SK-N-SH (cell line): ENCODE measurements around the gene HLA-DPB1. TPM values are rescaled to one million over a fixed set of nuclear protein-coding genes. Genes with fewer than 3 reads are reported as not detected.

Experiments used
- CTCF ChIA-PET: fragments of 300-600, 350-600 bp; formaldehyde crosslinking; extraction: SDS; loops from one replicate; lab custom pipeline; 2021; lab: Yijun Ruan, JAX
- POLR2A ChIA-PET: fragments of 350-600 bp; sonication (Branson Sonifier 250); formaldehyde crosslinking; extraction: SDS; loops from one replicate; lab custom pipeline; 2020; ENCODE audit warnings: antibody characterized with exemption, inconsistent platforms; lab: Yijun Ruan, JAX
- DNase-seq: peaks from one replicate; pipeline ENCODE4 v3.0.0; 2012
- H2AFZ ChIP-seq: fragments of 200-600 bp; sonication (generic); 2 replicates; pipeline ENCODE4 v1.8.1; 2016; ENCODE audit warnings: antibody characterized with exemption, mild to moderate bottlenecking, low read depth
- H3F3A ChIP-seq: fragments of 200-600 bp; sonication (generic); replicated peaks from 2 replicates; pipeline ENCODE3; 2016; ENCODE audit warnings: antibody characterized with exemption, mild to moderate bottlenecking; ENCODE audit not compliant: insufficient read depth
- H3K27ac ChIP-seq, 2 experiments: fragments of 200-500 bp in 1 of 2; fragments of 200-600 bp in 1 of 2; sonication (Bioruptor generic) in 1 of 2; sonication (generic), shearing (Covaris generic) in 1 of 2; 2 replicates each; pipeline versions ENCODE4 v1.5.1 to v1.6.1; 2014 to 2016; ENCODE audit warnings: low read depth in 2 of 2, inconsistent platforms in 1 of 2, low read length in 1 of 2, mild to moderate bottlenecking in 1 of 2, mixed read lengths in 1 of 2
- H3K27me3 ChIP-seq: fragments of 200-600 bp; sonication (generic), shearing (Covaris generic); 2 replicates; pipeline ENCODE4 v1.6.1; 2016; ENCODE audit warnings: mixed run types; ENCODE audit not compliant: insufficient read depth
- H3K36me3 ChIP-seq, 2 experiments: fragments of 200-500 bp in 1 of 2; fragments of 200-600 bp in 1 of 2; sonication (Bioruptor generic) in 1 of 2; sonication (generic) in 1 of 2; replicated peaks in 1 of 2; 2 replicates each; pipeline versions ENCODE3 to v1.5.1; 2014 to 2016; ENCODE audit warnings: low read length in 1 of 2, mild to moderate bottlenecking in 1 of 2; ENCODE audit not compliant: insufficient read depth in 2 of 2, control insufficient read depth in 1 of 2
- H3K4me1 ChIP-seq, 2 experiments: fragments of 200-500 bp in 1 of 2; fragments of 200-600 bp in 1 of 2; sonication (Bioruptor generic) in 1 of 2; sonication (generic), shearing (Covaris generic) in 1 of 2; 2 replicates each; pipeline versions ENCODE4 v1.5.1 to v1.6.1; 2014 to 2016; ENCODE audit warnings: low read depth in 1 of 2, low read length in 1 of 2, mixed run types in 1 of 2; ENCODE audit not compliant: insufficient read depth in 2 of 2, control insufficient read depth in 1 of 2
- H3K4me2 ChIP-seq: fragments of 200-600 bp; sonication (generic), shearing (Covaris generic); 2 replicates; pipeline ENCODE4 v1.6.1; 2017; ENCODE audit warnings: mixed run types
- H3K4me3 ChIP-seq, 2 experiments: fragments of 200-500 bp in 1 of 2; fragments of 200-600 bp in 1 of 2; sonication (Bioruptor generic) in 1 of 2; sonication (generic), shearing (Covaris generic) in 1 of 2; 2 replicates each; pipeline versions ENCODE4 v1.5.1 to v1.8.1; 2014 to 2016; ENCODE audit warnings: low read depth in 2 of 2, inconsistent platforms in 1 of 2, low read length in 1 of 2, mild to moderate bottlenecking in 1 of 2, mixed read lengths in 1 of 2, moderate library complexity in 1 of 2
- H3K79me2 ChIP-seq: fragments of 200-600 bp; sonication (generic); 2 replicates; pipeline ENCODE4 v1.8.1; 2017; ENCODE audit warnings: mild to moderate bottlenecking; ENCODE audit not compliant: insufficient read depth
- H3K9ac ChIP-seq: fragments of 200-600 bp; sonication (generic); 2 replicates; pipeline ENCODE4 v1.6.1; 2017; ENCODE audit warnings: mixed run types
- H3K9me2 ChIP-seq: fragments of 200-600 bp; sonication (generic); 2 replicates; pipeline ENCODE4 v1.6.1; 2017; ENCODE audit warnings: mixed run types
- H3K9me3 ChIP-seq: fragments of 200-600 bp; sonication (generic); 2 replicates; pipeline ENCODE4 v1.6.1; 2017; ENCODE audit warnings: mixed run types, mild to moderate bottlenecking, moderate library complexity
- H4K20me1 ChIP-seq: fragments of 200-600 bp; sonication (generic); 2 replicates; pipeline ENCODE4 v1.6.1; 2017; ENCODE audit warnings: mild to moderate bottlenecking, mixed run types; ENCODE audit not compliant: insufficient read depth
- CHD2 ChIP-seq: fragments of 150-350 bp; IDR thresholded peaks from 2 replicates; pipeline ENCODE4 v1.6.1; 2018; ENCODE audit warnings: low read length; ENCODE audit not compliant: partially characterized antibody
- EP300 ChIP-seq, 2 experiments: IDR thresholded peaks; 2 replicates each; pipeline versions ENCODE4 v1.4.0 to v1.6.1; 2012; ENCODE audit warnings: borderline replicate concordance in 1 of 2, low read depth in 1 of 2, low read length in 1 of 2
- EZH2phosphoT487 ChIP-seq: fragments of 200-600 bp; sonication (generic); IDR thresholded peaks from 2 replicates; pipeline ENCODE4 v1.6.1; 2017; ENCODE audit warnings: low read depth, mixed run types, mild to moderate bottlenecking, antibody characterized with exemption, moderate library complexity, borderline replicate concordance
- FOXM1 ChIP-seq: IDR thresholded peaks from 2 replicates; pipeline ENCODE4 v1.4.0; 2012; ENCODE audit warnings: low read depth, mild to moderate bottlenecking
- GATA2 ChIP-seq: sonication (generic); formaldehyde crosslinking; IDR thresholded peaks from 2 replicates; pipeline ENCODE4 v1.5.0; 2020; ENCODE audit warnings: mild to moderate bottlenecking, missing genetic modification reagents
- JUND ChIP-seq: IDR thresholded peaks from 2 replicates; pipeline ENCODE4 v1.4.0; 2012
- MEF2A ChIP-seq: IDR thresholded peaks from 2 replicates; pipeline ENCODE4 v1.4.0; 2012; ENCODE audit warnings: low read depth, borderline replicate concordance
- MXI1 ChIP-seq: IDR thresholded peaks from 2 replicates; pipeline ENCODE4 v1.6.1; 2012; ENCODE audit warnings: mild to moderate bottlenecking, low read depth, low read length, improper control_type of control experiment
- NFIC ChIP-seq: IDR thresholded peaks from 2 replicates; pipeline ENCODE4 v1.4.0; 2012; ENCODE audit warnings: borderline replicate concordance
- RCOR1 ChIP-seq: fragments of 150-350 bp; IDR thresholded peaks from 2 replicates; pipeline ENCODE4 v1.6.1; 2017; ENCODE audit warnings: antibody characterized with exemption, low read length
- RXRA ChIP-seq: IDR thresholded peaks from 2 replicates; pipeline ENCODE4 v1.4.0; 2012; ENCODE audit warnings: low read depth, mild to moderate bottlenecking, borderline replicate concordance
- SIN3A ChIP-seq: IDR thresholded peaks from 2 replicates; pipeline ENCODE4 v1.6.1; 2012; ENCODE audit warnings: low read depth, mild to moderate bottlenecking, low read length, moderate library complexity, borderline replicate concordance
- TCF12 ChIP-seq: IDR thresholded peaks from 2 replicates; pipeline ENCODE4 v1.4.0; 2012
- TEAD4 ChIP-seq: IDR thresholded peaks from 2 replicates; pipeline ENCODE4 v1.4.0; 2012; ENCODE audit warnings: mild to moderate bottlenecking, borderline replicate concordance; ENCODE audit not compliant: insufficient read depth
- WGBS: methylation state at CpG from one replicate; pipeline ENCODE4 v1.1.6; 2017; ENCODE audit warnings: low lambda C conversion rate; 5-methylcytosine and 5-hydroxymethylcytosine counted together
- polyA plus RNA-seq, 3 experiments: library from polyadenylated mRNA; depleted of rRNA; stranded (reverse); fragments of >200 nt; gene quantifications; 2 replicates each; pipeline ENCODE4 v1.2.3, GENCODE V29; 2012
- TF ChIP-seq, protein P1 (sequence below): IDR thresholded peaks from 2 replicates; pipeline ENCODE4 v1.4.0; 2012; ENCODE audit warnings: low read depth
- TF ChIP-seq, protein P2 (sequence below): IDR thresholded peaks from 2 replicates; pipeline ENCODE4 v1.4.0; 2012; ENCODE audit warnings: low read depth, borderline replicate concordance

Gene HLA-DPB1
- polyA plus RNA-seq, 1 of the 3 experiments (the other 2 are of a cell fraction) = 2.0 TPM

DNA sequence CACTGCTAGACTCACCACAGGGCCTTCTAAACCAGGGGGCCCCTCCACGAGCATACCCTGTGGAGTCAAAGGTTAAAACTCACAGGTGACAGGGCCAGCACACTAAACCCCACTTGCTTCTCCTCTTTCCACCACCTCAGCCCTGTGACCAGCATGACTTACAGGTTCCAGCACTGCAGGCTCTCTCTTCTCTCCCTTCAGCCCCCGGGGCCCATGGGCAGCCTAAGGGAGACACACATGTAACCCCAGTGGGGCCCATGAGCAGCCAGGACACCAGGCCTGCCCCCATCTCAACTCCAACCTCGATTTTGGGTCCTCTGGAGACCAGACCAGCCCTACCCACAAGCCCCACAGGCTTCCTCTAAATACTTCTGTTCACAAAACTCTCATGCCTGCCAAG lies 28.0 kb downstream of the HLA-DPB1 start:
- Histone ChIP-seq H3K27ac (no peak overlapping the region), H2AFZ (no peak overlapping the region), H3K4me1 (no peaks in the 10 kb centered on the region), H3K9ac (no peak overlapping the region), H3K4me2 (no peak overlapping the region), H3K9me2 (no peaks in the 10 kb centered on the region)
- DNase-seq = no peak
- no peak for TF ChIP-seq JUND
- no peak for TF ChIP-seq EZH2phosphoT487
- TF ChIP-seq RXRA = no peak
- no peak for TF ChIP-seq RCOR1
- TF ChIP-seq FOXM1 = no peak
- TF ChIP-seq GATA2 (CRISPR knock-in tag) = no peak
- TF ChIP-seq, protein P1, sequence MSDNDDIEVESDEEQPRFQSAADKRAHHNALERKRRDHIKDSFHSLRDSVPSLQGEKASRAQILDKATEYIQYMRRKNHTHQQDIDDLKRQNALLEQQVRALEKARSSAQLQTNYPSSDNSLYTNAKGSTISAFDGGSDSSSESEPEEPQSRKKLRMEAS = no peak
- TF ChIP-seq, protein P2, sequence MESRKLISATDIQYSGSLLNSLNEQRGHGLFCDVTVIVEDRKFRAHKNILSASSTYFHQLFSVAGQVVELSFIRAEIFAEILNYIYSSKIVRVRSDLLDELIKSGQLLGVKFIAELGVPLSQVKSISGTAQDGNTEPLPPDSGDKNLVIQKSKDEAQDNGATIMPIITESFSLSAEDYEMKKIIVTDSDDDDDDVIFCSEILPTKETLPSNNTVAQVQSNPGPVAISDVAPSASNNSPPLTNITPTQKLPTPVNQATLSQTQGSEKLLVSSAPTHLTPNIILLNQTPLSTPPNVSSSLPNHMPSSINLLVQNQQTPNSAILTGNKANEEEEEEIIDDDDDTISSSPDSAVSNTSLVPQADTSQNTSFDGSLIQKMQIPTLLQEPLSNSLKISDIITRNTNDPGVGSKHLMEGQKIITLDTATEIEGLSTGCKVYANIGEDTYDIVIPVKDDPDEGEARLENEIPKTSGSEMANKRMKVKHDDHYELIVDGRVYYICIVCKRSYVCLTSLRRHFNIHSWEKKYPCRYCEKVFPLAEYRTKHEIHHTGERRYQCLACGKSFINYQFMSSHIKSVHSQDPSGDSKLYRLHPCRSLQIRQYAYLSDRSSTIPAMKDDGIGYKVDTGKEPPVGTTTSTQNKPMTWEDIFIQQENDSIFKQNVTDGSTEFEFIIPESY = no peak
- TF ChIP-seq MEF2A = no peak
- no peak for TF ChIP-seq EP300 (IDR thresholded peaks at IDR 0.05; ENCODE audit: borderline replicate concordance in 1 of 2, low read depth in 1 of 2, low read length in 1 of 2)
- no peak for TF ChIP-seq TCF12
- TF ChIP-seq MXI1 = no peak
- no peak for TF ChIP-seq NFIC
- no peak for TF ChIP-seq CHD2
- no peak for TF ChIP-seq TEAD4
- TF ChIP-seq SIN3A = no peak
- TF ChIP-seq, all 33 proteins: peak for 0
- Histone ChIP-seq H3F3A (no peaks in the 10 kb centered on the region), H3K9me3 (peaks cover 3% of the 10 kb centered on the region; the same call in 1 of the 2 replicates), H3K36me3 (no peaks in the 10 kb centered on the region), H3K79me2 (no peaks in the 10 kb centered on the region), H3K27me3 (peaks cover 18% of the 10 kb centered on the region; the same call in 1 of the 2 replicates), H4K20me1 (no peaks in the 10 kb centered on the region), H3K4me3 (no peak overlapping the region)
- CTCF ChIA-PET = no interaction called here
- POLR2A ChIA-PET = no interaction called here
- 0% methylated on average over 2 of the region's 3 CpGs for WGBS

DNA sequence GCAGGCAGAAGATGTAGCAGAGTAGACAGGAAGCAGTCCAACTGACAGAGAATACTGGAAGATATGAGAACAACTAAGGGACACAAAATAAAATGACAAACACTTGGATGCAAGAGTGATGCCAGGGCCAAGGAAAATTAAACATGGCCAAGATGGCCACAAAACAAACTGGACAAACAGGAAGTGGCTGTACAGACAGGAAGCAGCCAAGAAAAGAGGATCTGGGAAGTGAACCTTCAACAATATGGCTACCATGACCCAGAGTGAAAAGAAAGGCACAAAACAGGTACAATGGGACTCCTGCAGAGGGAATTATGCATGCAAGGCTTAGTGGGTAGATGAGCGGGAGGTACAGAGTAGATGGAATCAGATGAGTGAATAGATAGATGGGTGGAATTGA lies 29.1 kb downstream of the HLA-DPB1 start:
- POLR2A ChIA-PET = no interaction called here

More for the DNA sequence above, 29.1 kb downstream of the HLA-DPB1 start:
- no peak for DNase-seq
- no peak for TF ChIP-seq JUND
- TF ChIP-seq, all 33 proteins: peak for 0
- H2AFZ ChIP-seq = no peak overlapping the region
- no peaks in the 10 kb centered on the region for H3K36me3 ChIP-seq
- no peaks in the 10 kb centered on the region for H3K4me1 ChIP-seq
- H3K9me3 ChIP-seq = peaks cover 3% of the 10 kb centered on the region; the same call in 1 of the 2 replicates
- peaks cover 20% of the 10 kb centered on the region; the same call in 1 of the 2 replicates for H3K27me3 ChIP-seq
- H3F3A ChIP-seq = no peaks in the 10 kb centered on the region
- no peaks in the 10 kb centered on the region for H3K79me2 ChIP-seq
- H3K9ac ChIP-seq = no peak overlapping the region
- no peaks in the 10 kb centered on the region for H3K9me2 ChIP-seq
- H3K4me3 ChIP-seq = no peak overlapping the region
- H4K20me1 ChIP-seq = no peaks in the 10 kb centered on the region
- no peak overlapping the region for H3K4me2 ChIP-seq
- H3K27ac ChIP-seq = no peak overlapping the region
- 4% methylated on average over 1 of the region's 1 CpG for WGBS
- CTCF ChIA-PET = no interaction called here
